GM19455 (cell line): ENCODE data around the gene RIMS4.

Experiments used
- ATAC-seq: cut with Tn5 transposase; IDR thresholded peaks from one replicate; pipeline ENCODE4 v1.9.1; 2021; ENCODE audit not compliant: unreplicated experiment

RIMS4 gene

GRCh38 chr20:44810391-44811149, at the start of gene RIMS4:
TSS of gene RIMS4 (minus strand) at chr20:44810546. CDS start at chr20:44810271, 275 bp downstream.
- no peak for ATAC-seq

- no peak for ATAC-seq
Observed at GRCh38 chr20:44858606-44859360, 48.4 kb upstream of the RIMS4 start.

- ATAC-seq: no peak
Observed at GRCh38 chr20:44856856-44857448, 46.6 kb upstream of the RIMS4 start.

- no peak for ATAC-seq
Observed at GRCh38 chr20:44856442-44856841, 46.1 kb upstream of the RIMS4 start.

GRCh38 chr20:44851545-44851944, 41.2 kb upstream of the RIMS4 start:
- no peak for ATAC-seq

- ATAC-seq: no peak
Observed at GRCh38 chr20:44850837-44851236, 40.5 kb upstream of the RIMS4 start.

- ATAC-seq: no peak
Observed at GRCh38 chr20:44850272-44850671, 39.9 kb upstream of the RIMS4 start.

- no peak for ATAC-seq
Observed at GRCh38 chr20:44849703-44850102, 39.4 kb upstream of the RIMS4 start.

GRCh38 chr20:44848254-44849015, 38.1 kb upstream of the RIMS4 start:
- ATAC-seq: no peak

GRCh38 chr20:44843876-44844275, 33.5 kb upstream of the RIMS4 start:
- ATAC-seq: no peak

GRCh38 chr20:44841955-44842354, 31.6 kb upstream of the RIMS4 start:
- no peak for ATAC-seq

GRCh38 chr20:44840826-44841225, 30.5 kb upstream of the RIMS4 start:
- ATAC-seq: no peak

GRCh38 chr20:44839481-44839880, 29.1 kb upstream of the RIMS4 start:
- no peak for ATAC-seq

GRCh38 chr20:44838521-44838920, 28.2 kb upstream of the RIMS4 start:
- ATAC-seq: no peak

GRCh38 chr20:44837946-44838345, 27.6 kb upstream of the RIMS4 start:
- no peak for ATAC-seq

- no peak for ATAC-seq
Observed at GRCh38 chr20:44836601-44837120, 26.3 kb upstream of the RIMS4 start.

- no peak for ATAC-seq
Observed at GRCh38 chr20:44835661-44836221, 25.4 kb upstream of the RIMS4 start.

GRCh38 chr20:44835116-44835515, 24.8 kb upstream of the RIMS4 start:
- no peak for ATAC-seq

GRCh38 chr20:44834693-44835092, 24.3 kb upstream of the RIMS4 start:
- no peak for ATAC-seq

- no peak for ATAC-seq
Observed at GRCh38 chr20:44833437-44833836, 23.1 kb upstream of the RIMS4 start.

- ATAC-seq: no peak
Observed at GRCh38 chr20:44832724-44833123, 22.4 kb upstream of the RIMS4 start.
